DOHH2 (cell line): ENCODE measurements around the gene GCKR.
"Not testable (repeated sequence)": the region's sequence is repeated elsewhere in the genome, so short reads cannot be mapped to it uniquely, and the experiment has no call there.

Experiments
- H3F3A ChIP-seq: fragments of 200-600 bp; sonication (generic), shearing (Covaris generic); 2 replicates; pipeline ENCODE4 v1.6.0; 2016; ENCODE audit warnings: antibody characterized with exemption, mild to moderate bottlenecking; ENCODE audit not compliant: control insufficient read depth, insufficient read depth
- H3K27ac ChIP-seq: fragments of 200-600 bp; sonication (generic); 2 replicates; pipeline ENCODE4 v1.5.1; 2014; ENCODE audit warnings: low read depth, mild to moderate bottlenecking, low read length, moderate library complexity
- H3K27me3 ChIP-seq: fragments of 200-600 bp; sonication (generic); 2 replicates; pipeline ENCODE4 v1.6.1; 2014; ENCODE audit warnings: mild to moderate bottlenecking, low read length, mixed read lengths; ENCODE audit not compliant: control insufficient read depth
- H3K36me3 ChIP-seq: fragments of 200-600 bp; sonication (generic); 2 replicates; pipeline ENCODE4 v1.6.1; 2014; ENCODE audit warnings: mild to moderate bottlenecking, low read length, moderate library complexity, mixed read lengths; ENCODE audit not compliant: control insufficient read depth
- H3K4me1 ChIP-seq: fragments of 200-600 bp; sonication (generic); 2 replicates; pipeline ENCODE4 v1.6.1; 2014; ENCODE audit warnings: mild to moderate bottlenecking, low read length, mixed read lengths; ENCODE audit not compliant: control insufficient read depth
- H3K4me2 ChIP-seq: fragments of 200-600 bp; sonication (generic); 2 replicates; pipeline ENCODE4 v1.6.0; 2014; ENCODE audit warnings: mild to moderate bottlenecking, low read length, moderate library complexity
- H3K4me3 ChIP-seq: fragments of 200-600 bp; sonication (generic); 2 replicates; pipeline ENCODE4 v1.5.1; 2014; ENCODE audit warnings: mild to moderate bottlenecking, low read length, mixed read lengths
- H3K79me2 ChIP-seq: fragments of 200-600 bp; sonication (generic); 2 replicates; pipeline ENCODE4 v1.6.1; 2014; ENCODE audit warnings: mild to moderate bottlenecking, low read length, mixed read lengths; ENCODE audit not compliant: control insufficient read depth
- H3K9me2 ChIP-seq: fragments of 200-600 bp; sonication (generic); replicated peaks from 2 replicates; pipeline ENCODE4 v1.6.1; 2014; ENCODE audit warnings: mild to moderate bottlenecking, low read length, mixed read lengths; ENCODE audit not compliant: control insufficient read depth
- H3K9me3 ChIP-seq: fragments of 200-600 bp; sonication (generic); 2 replicates; pipeline ENCODE4 v1.6.1; 2014; ENCODE audit warnings: antibody characterized with exemption, low read length, mixed read lengths; ENCODE audit not compliant: control insufficient read depth, insufficient read depth
- H4K20me1 ChIP-seq: fragments of 200-600 bp; sonication (generic); 2 replicates; pipeline ENCODE4 v1.6.0; 2014; ENCODE audit warnings: low read depth, mild to moderate bottlenecking, antibody characterized with exemption, low read length, moderate library complexity; ENCODE audit not compliant: control insufficient read depth, insufficient read depth
- EZH2phosphoT487 ChIP-seq: fragments of 200-600 bp; sonication (generic); IDR thresholded peaks from 2 replicates; pipeline ENCODE4 v1.6.1; 2017; ENCODE audit warnings: borderline replicate concordance, mild to moderate bottlenecking, antibody characterized with exemption, low read length, moderate library complexity, mixed read lengths
- TF ChIP-seq, protein P1 (sequence below): fragments of 200-600 bp; sonication (generic); IDR thresholded peaks from one replicate; pipeline ENCODE4 v1.5.1; 2014; ENCODE audit warnings: antibody characterized with exemption, mild to moderate bottlenecking, low read depth, low read length; ENCODE audit not compliant: poor library complexity, severe bottlenecking

Gene GCKR

GRCh38 chr2:27531983-27532382 is 35.3 kb downstream of the GCKR start:
- H3K9me3 ChIP-seq: no peaks in the 10 kb centered on the region
- no peak overlapping the region for H3K4me2 ChIP-seq
- H3K9me2 ChIP-seq: no peaks in the 10 kb centered on the region
- H4K20me1 ChIP-seq: no peaks in the 10 kb centered on the region
- peaks cover 8% of the 10 kb centered on the region for H3K27me3 ChIP-seq
- no peak overlapping the region for H3K4me3 ChIP-seq
- TF ChIP-seq, protein P1, sequence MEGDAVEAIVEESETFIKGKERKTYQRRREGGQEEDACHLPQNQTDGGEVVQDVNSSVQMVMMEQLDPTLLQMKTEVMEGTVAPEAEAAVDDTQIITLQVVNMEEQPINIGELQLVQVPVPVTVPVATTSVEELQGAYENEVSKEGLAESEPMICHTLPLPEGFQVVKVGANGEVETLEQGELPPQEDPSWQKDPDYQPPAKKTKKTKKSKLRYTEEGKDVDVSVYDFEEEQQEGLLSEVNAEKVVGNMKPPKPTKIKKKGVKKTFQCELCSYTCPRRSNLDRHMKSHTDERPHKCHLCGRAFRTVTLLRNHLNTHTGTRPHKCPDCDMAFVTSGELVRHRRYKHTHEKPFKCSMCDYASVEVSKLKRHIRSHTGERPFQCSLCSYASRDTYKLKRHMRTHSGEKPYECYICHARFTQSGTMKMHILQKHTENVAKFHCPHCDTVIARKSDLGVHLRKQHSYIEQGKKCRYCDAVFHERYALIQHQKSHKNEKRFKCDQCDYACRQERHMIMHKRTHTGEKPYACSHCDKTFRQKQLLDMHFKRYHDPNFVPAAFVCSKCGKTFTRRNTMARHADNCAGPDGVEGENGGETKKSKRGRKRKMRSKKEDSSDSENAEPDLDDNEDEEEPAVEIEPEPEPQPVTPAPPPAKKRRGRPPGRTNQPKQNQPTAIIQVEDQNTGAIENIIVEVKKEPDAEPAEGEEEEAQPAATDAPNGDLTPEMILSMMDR: no peak
- no peak for TF ChIP-seq EZH2phosphoT487
- H3K27ac ChIP-seq: no peak overlapping the region
- H3K79me2 ChIP-seq: no peaks in the 10 kb centered on the region
- H3F3A ChIP-seq: no peaks in the 10 kb centered on the region
- H3K36me3 ChIP-seq: no peaks in the 10 kb centered on the region
- no peaks in the 10 kb centered on the region for H3K4me1 ChIP-seq

- Histone ChIP-seq H3K9me3 (no peaks in the 10 kb centered on the region), H3K79me2 (no peaks in the 10 kb centered on the region), H3K4me3 (no peak overlapping the region), H3K4me2 (no peak overlapping the region), H3K9me2 (no peaks in the 10 kb centered on the region), H4K20me1 (no peaks in the 10 kb centered on the region), H3K27ac (no peak overlapping the region), H3F3A (no peaks in the 10 kb centered on the region), H3K36me3 (no peaks in the 10 kb centered on the region), H3K4me1 (no peaks in the 10 kb centered on the region), H3K27me3 (peaks cover 8% of the 10 kb centered on the region)
- TF ChIP-seq, protein P1: no peak
- TF ChIP-seq EZH2phosphoT487: no peak
Observed at GRCh38 chr2:27537287-27537686, 40.6 kb downstream of the GCKR start.

GRCh38 chr2:27538839-27539450 is 42.3 kb downstream of the GCKR start:
- not testable (repeated sequence) for H4K20me1 ChIP-seq, H3K36me3 ChIP-seq, H3F3A ChIP-seq, H3K4me2 ChIP-seq, H3K27ac ChIP-seq, H3K9me3 ChIP-seq, H3K79me2 ChIP-seq, H3K4me3 ChIP-seq, H3K27me3 ChIP-seq, H3K4me1 ChIP-seq, H3K9me2 ChIP-seq

DNA sequence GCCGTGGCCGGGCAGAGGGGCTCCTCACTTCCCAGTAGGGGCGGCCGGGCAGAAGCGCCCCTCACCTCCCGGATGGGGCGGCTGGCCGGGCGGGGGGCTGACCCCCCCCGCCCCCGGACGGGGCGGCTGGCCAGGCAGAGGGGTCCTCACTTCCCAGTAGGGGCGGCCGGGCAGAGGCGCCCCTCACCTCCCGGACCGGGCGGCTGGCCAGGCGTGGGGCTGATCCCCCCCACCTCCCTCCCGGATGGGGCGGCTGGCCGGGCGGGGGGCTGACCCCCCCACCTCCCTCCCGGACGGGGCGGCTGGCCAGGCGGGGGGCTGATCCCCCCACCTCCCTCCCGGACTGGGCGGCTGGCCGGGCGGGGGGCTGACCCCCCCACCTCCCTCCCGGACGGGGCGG is 43.0 kb downstream of the GCKR start:
- not testable (repeated sequence) for H3K4me3 ChIP-seq, H3K4me1 ChIP-seq, H3F3A ChIP-seq, H4K20me1 ChIP-seq, H3K27ac ChIP-seq, H3K9me3 ChIP-seq, H3K9me2 ChIP-seq, H3K27me3 ChIP-seq, H3K4me2 ChIP-seq, H3K36me3 ChIP-seq, H3K79me2 ChIP-seq
